Spleen (tissue), 11 donors: Measurements from ENCODE around the gene RABGAP1. TPM values are rescaled to one million over a fixed set of nuclear protein-coding genes. Genes with fewer than 3 reads are reported as not detected.

Experiments
- DNase-seq: peaks from one replicate; pipeline ENCODE4 v3.0.0-alpha.2; 2020
- H3K27ac ChIP-seq, 8 donors: fragments of 200-600 bp; sonication (generic) in 7 of 8; 1 replicate in 4 of 8; 2 replicates in 4 of 8; pipeline versions ENCODE4 v1.5.0 to v1.8.0; 2016 to 2021; ENCODE audit warnings: inconsistent platforms in 4 of 8, mild to moderate bottlenecking in 4 of 8, moderate library complexity in 1 of 8
- H3K27me3 ChIP-seq, 7 donors: fragments of 200-600 bp; sonication (generic) in 6 of 7; replicated peaks in 1 of 7; 1 replicate in 4 of 7; 2 replicates in 3 of 7; pipeline versions ENCODE4 v1.5.0 to v1.8.0; 2016 to 2021; ENCODE audit warnings: inconsistent platforms in 3 of 7, mild to moderate bottlenecking in 1 of 7
- H3K36me3 ChIP-seq, 6 donors: fragments of 200-600 bp; sonication (generic) in 5 of 6; 1 replicate in 4 of 6; 2 replicates in 2 of 6; pipeline versions ENCODE4 v1.5.0 to v1.8.0; 2016 to 2021; ENCODE audit warnings: inconsistent platforms in 2 of 6
- H3K4me1 ChIP-seq, 6 donors: fragments of 200-600 bp; sonication (generic) in 5 of 6; 1 replicate in 3 of 6; 2 replicates in 3 of 6; pipeline versions ENCODE4 v1.5.0 to v1.8.0; 2016 to 2021; ENCODE audit warnings: inconsistent platforms in 3 of 6
- H3K4me3 ChIP-seq, 8 donors: fragments of 200-600 bp; sonication (generic) in 7 of 8; 1 replicate in 4 of 8; 2 replicates in 4 of 8; pipeline versions ENCODE4 v1.5.0 to v1.8.0; 2016 to 2021; ENCODE audit warnings: inconsistent platforms in 4 of 8, mild to moderate bottlenecking in 4 of 8, moderate library complexity in 2 of 8
- H3K9me3 ChIP-seq, 8 donors: fragments of 200-600 bp; sonication (generic) in 7 of 8; 1 replicate in 4 of 8; 2 replicates in 4 of 8; pipeline versions ENCODE4 v1.5.0 to v1.8.0; 2016 to 2021; ENCODE audit warnings: inconsistent platforms in 4 of 8
- POLR2A ChIP-seq, 3 donors: fragments of 450-650 bp; IDR thresholded peaks; one replicate each; pipeline ENCODE4 v1.5.1; 2017; ENCODE audit warnings: antibody characterized with exemption in 3 of 3, mild to moderate bottlenecking in 1 of 3
- POLR2AphosphoS5 ChIP-seq, 3 donors: sonication (generic); formaldehyde crosslinking; IDR thresholded peaks; one replicate each; pipeline ENCODE4 v1.5.1; 2017; ENCODE audit warnings: antibody characterized with exemption in 3 of 3
- WGBS, 5 donors: extraction: QIAGEN DNeasy Blood & Tissue Kit in 3 of 5; methylation state at CpG; one replicate each; pipeline versions ENCODE4 v1.1.5 to v1.1.7; 2013 to 2018; 5-methylcytosine and 5-hydroxymethylcytosine counted together
- intact Hi-C: fragments of 100-400 bp; cut with DNase I; formaldehyde crosslinking; loops from one replicate; pipeline ENCODE4 v1.15.0; 2023; ENCODE audit warnings: low total_unique reads
- polyA plus RNA-seq, 3 donors: library from polyadenylated mRNA; stranded (reverse); fragments of 200-250 nt; gene quantifications; one replicate each; pipeline ENCODE4 v1.2.1, GENCODE V29; 2013
- total RNA-seq, 7 donors: library from RNA; depleted of rRNA in 3 of 7; stranded (reverse); fragments of >200 nt in 3 of 7; fragmentation: NEBNext Ultra II Directional in 4 of 7; extraction: Animal tissue kit (Norgen Biotek cat#: 25700) in 4 of 7; gene quantifications; one replicate each; pipeline versions ENCODE4 v1.1.0 to v1.2.1, GENCODE V29; 2016 to 2021
- TF ChIP-seq, protein P1 (sequence below), 11 experiments: fragments of 200-600 bp in 7 of 11; fragments of 450-650 bp in 4 of 11; sonication (generic) in 4 of 11; IDR thresholded peaks in 8 of 11; conservative IDR thresholded peaks in 3 of 11; 1 replicate in 7 of 11; 2 replicates in 4 of 11; pipeline versions ENCODE4 v1.4.0 to v1.8.0; 2016 to 2021; ENCODE audit warnings: antibody characterized with exemption in 11 of 11, inconsistent platforms in 4 of 11, mild to moderate bottlenecking in 1 of 11
- donor health status: healthy with polysubstance abuse.
- donor health status: DM: no; HTN: no; CAD: no; lungs with moderate emphysema.
- donor health status: DM: no; HTN: no; CAD: no.
- donor health status: Bipolar disorder and iron deficiency.
- donor health status: healthy.
- donor health status: DM: no; HTN: no; CAD: no.
- donor health status: DM: yes; HTN: yes; CAD: no.

Gene RABGAP1
- total and polyA plus RNA-seq, 10 donors, result 7.4 to 65.7 (median 48.6) TPM

DNA sequence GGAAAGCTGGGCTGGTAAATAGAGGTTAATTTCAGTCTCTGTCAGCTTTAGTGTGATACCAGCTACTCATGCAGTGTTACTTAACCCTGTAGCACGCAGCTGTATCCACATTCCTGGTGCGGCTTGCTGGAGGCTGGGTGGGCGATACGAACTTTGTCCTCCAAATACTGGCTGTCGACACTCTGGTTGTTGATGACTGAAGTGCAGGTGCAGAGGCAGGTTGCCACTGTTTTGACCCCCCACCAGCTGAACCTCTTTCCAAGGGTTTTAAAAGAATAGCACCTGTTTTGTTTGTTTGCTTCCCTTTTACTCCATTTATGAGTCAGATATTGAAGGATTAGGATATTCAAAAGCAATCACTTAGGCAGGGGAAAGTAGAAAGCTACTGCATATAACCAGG, 4.4 kb upstream of the RABGAP1 start:
- peaks cover 15 to 58% (median 32%) of the 10 kb centered on the region in 6 donors for H3K4me1 ChIP-seq
- no peak for TF ChIP-seq POLR2A (IDR thresholded peaks at IDR 0.05)
- TF ChIP-seq POLR2AphosphoS5 (IDR thresholded peaks at IDR 0.05), result no peak
- TF ChIP-seq, protein P1, sequence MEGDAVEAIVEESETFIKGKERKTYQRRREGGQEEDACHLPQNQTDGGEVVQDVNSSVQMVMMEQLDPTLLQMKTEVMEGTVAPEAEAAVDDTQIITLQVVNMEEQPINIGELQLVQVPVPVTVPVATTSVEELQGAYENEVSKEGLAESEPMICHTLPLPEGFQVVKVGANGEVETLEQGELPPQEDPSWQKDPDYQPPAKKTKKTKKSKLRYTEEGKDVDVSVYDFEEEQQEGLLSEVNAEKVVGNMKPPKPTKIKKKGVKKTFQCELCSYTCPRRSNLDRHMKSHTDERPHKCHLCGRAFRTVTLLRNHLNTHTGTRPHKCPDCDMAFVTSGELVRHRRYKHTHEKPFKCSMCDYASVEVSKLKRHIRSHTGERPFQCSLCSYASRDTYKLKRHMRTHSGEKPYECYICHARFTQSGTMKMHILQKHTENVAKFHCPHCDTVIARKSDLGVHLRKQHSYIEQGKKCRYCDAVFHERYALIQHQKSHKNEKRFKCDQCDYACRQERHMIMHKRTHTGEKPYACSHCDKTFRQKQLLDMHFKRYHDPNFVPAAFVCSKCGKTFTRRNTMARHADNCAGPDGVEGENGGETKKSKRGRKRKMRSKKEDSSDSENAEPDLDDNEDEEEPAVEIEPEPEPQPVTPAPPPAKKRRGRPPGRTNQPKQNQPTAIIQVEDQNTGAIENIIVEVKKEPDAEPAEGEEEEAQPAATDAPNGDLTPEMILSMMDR (IDR thresholded peaks at IDR 0.05 in 8 of 11, conservative IDR thresholded peaks at IDR 0.05 in 3 of 11), result no peak
- peaks cover 0 to 29% (median 13%) of the 10 kb centered on the region in 6 donors for H3K36me3 ChIP-seq
- DNase-seq, result no peak
- intact Hi-C loops, result no loop called here
- H3K27me3 ChIP-seq, result no peaks in the 10 kb centered on the region
- 95 to 100% (median 98%) methylated on average over 5 of the region's 5 CpGs for WGBS, 5 donors
- H3K27ac ChIP-seq, result no peak overlapping the region
- H3K9me3 ChIP-seq, result no peaks in the 10 kb centered on the region
- no peak overlapping the region for H3K4me3 ChIP-seq

- Histone ChIP-seq H3K27ac (no peak overlapping the region), H3K4me3 (no peak overlapping the region), H3K36me3 (peaks cover 0 to 29% (median 13%) of the 10 kb centered on the region in 6 donors), H3K9me3 (no peaks in the 10 kb centered on the region), H3K27me3 (no peaks in the 10 kb centered on the region), H3K4me1 (peaks cover 17 to 60% (median 36%) of the 10 kb centered on the region in 6 donors)
- intact Hi-C loops, result no loop called here
- WGBS, 5 donors, result 79 to 85% (median 83%) methylated on average over 1 of the region's 1 CpG
- TF ChIP-seq POLR2AphosphoS5 (IDR thresholded peaks at IDR 0.05) (no peak), POLR2A (IDR thresholded peaks at IDR 0.05) (no peak)
- TF ChIP-seq, protein P1 (IDR thresholded peaks at IDR 0.05 in 8 of 11, conservative IDR thresholded peaks at IDR 0.05 in 3 of 11), result no peak
- DNase-seq, result no peak
Measured at GRCh38 chr9:122936883-122937282, 3.9 kb upstream of the RABGAP1 start.

DNA sequence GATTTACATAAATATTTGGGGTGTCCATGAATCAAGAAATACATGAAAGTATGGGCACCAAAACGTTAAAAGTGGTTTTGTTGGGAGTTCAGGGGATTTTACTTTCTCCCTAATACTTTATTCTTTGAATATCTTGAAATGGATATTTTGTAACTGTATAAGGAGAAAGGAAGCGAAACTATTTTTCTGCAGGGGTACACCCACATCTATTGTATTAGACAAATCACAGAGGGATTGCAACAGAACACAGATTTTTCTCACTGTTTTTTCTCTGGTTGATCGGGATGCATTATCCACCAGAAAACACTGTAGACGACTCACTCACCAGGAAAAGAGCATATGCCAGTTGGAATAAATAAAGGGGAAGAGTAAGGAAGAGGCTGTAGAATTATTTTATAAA, 1.2 kb upstream of the RABGAP1 start:
- TF ChIP-seq POLR2A (IDR thresholded peaks at IDR 0.05) (no peak), POLR2AphosphoS5 (IDR thresholded peaks at IDR 0.05) (no peak)
- TF ChIP-seq, protein P1 (IDR thresholded peaks at IDR 0.05 in 8 of 11, conservative IDR thresholded peaks at IDR 0.05 in 3 of 11), result no peak
- WGBS, 5 donors, result 81 to 88% (median 84%) methylated on average over 4 of the region's 4 CpGs
- no peak overlapping the region for H3K4me3 ChIP-seq
- no peak for DNase-seq
- H3K27ac ChIP-seq, result peak overlapping the region in 3 of 8 donors; percentile 86 to 93 (median 93)
- no peaks in the 10 kb centered on the region for H3K9me3 ChIP-seq
- H3K27me3 ChIP-seq, result no peaks in the 10 kb centered on the region
- peaks cover 0 to 34% (median 13%) of the 10 kb centered on the region in 6 donors for H3K36me3 ChIP-seq
- H3K4me1 ChIP-seq, result peaks cover 10 to 61% (median 38%) of the 10 kb centered on the region in 6 donors
- intact Hi-C loops, result no loop called here

DNA sequence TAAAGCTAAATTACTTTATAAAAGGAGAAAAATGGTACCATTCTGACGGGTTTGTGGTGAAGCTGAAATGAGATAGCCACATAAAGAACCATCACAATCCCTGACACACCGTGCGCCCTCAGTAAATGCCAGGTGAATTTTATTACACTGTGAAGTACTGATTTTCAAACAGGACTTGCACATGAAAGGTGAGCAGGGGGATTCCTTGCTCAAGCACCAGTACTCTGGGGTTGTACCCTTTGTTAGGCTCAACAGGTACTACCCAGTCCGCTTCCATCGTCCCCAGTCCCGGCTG, 419 bp upstream of the RABGAP1 start:
- no peak for DNase-seq
- Histone ChIP-seq H3K36me3 (peaks cover 0 to 37% (median 13%) of the 10 kb centered on the region in 6 donors), H3K4me3 (peak overlapping the region in 7 of 8 donors; percentile 60 to 93 (median 82)), H3K27ac (peak overlapping the region; percentile 51 to 93 (median 88)), H3K4me1 (peaks cover 10 to 61% (median 38%) of the 10 kb centered on the region in 6 donors), H3K9me3 (no peaks in the 10 kb centered on the region), H3K27me3 (no peaks in the 10 kb centered on the region)
- TF ChIP-seq, protein P1 (IDR thresholded peaks at IDR 0.05 in 8 of 11, conservative IDR thresholded peaks at IDR 0.05 in 3 of 11), result no peak
- TF ChIP-seq POLR2A (IDR thresholded peaks at IDR 0.05), result no peak
- no peak for TF ChIP-seq POLR2AphosphoS5 (IDR thresholded peaks at IDR 0.05)
- WGBS, 5 donors, result 30 to 63% (median 36%) methylated on average over 3 to 6 of the region's 6 CpGs
- intact Hi-C loops, result no loop called here
